Right lobe of liver (tissue), 4 donors: ENCODE measurements around the gene SCAND1.

Source experiments
- CTCF ChIP-seq, 4 donors: fragments of 200-600 bp in 3 of 4; fragments of 450-650 bp in 1 of 4; IDR thresholded peaks; one replicate each; pipeline versions ENCODE4 v1.5.1 to v1.8.0; 2016 to 2022; ENCODE audit warnings: antibody characterized with exemption in 4 of 4, mild to moderate bottlenecking in 2 of 4
- POLR2A ChIP-seq: fragments of 450-650 bp; IDR thresholded peaks from one replicate; pipeline ENCODE4 v1.6.1; 2017; ENCODE audit warnings: antibody characterized with exemption, mild to moderate bottlenecking
- donor health status: DM: no; HTN: no; CAD: no.
- donor health status: DM: no; HTN: no; CAD: no.
- donor health status: DM: no; HTN: yes; CAD: no.

DNA sequence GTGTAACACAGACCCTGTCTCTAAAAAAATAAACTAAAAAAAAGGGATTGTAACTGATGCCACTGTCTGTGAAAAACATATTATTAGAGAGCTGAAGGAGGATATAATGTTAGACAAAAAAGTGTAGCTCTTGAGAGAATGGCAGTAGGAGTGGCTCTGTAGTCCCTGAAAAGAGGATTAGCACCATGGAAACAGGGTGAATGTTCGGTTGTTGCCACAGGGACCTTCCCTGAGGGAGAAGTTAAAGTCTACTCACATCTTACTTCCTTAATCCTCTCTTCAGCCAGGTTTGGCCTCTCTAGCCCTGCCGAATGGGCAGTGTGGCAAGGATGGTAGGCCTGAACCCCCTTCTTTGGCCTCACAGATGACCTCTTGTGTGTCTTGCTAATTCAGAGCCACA, 12.1 kb downstream of the SCAND1 start:
- TF ChIP-seq CTCF (IDR thresholded peaks at IDR 0.05) (no peak), POLR2A (no peak)
